ENCODE data around the gene PAK1. TPM values are rescaled to one million over a fixed set of nuclear protein-coding genes. Genes with fewer than 3 reads are reported as not detected.
A peak's percentile ranks its signal among the peaks of the same experiment; 100 is the strongest.

Gene PAK1
- total and polyA plus RNA-seq, 10 of the 15 experiments (the other 5 are each of a cell fraction or from before 2014, with no cell fraction given) = 43.8 to 321 (median 110) TPM

DNA sequence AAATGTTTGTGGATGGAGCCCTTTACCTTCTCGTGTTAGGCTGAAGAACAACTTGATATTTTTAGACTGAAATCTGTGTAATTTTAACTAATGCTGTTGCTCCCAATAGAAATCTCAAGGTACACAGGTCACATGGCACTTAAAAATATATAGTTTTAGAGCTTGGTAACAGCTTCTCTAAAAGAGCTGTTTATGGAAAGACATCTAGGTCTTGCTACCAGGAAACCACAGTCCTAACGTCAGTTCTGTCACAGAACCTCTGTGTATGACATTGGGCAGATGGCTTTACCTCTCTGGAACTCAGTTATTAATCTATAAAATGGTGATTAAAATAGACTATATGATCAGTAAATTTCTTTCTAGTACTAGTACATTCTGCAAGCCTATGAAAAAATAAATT is 35.4 kb downstream of the PAK1 start (continued):
- TF ChIP-seq, protein P1, sequence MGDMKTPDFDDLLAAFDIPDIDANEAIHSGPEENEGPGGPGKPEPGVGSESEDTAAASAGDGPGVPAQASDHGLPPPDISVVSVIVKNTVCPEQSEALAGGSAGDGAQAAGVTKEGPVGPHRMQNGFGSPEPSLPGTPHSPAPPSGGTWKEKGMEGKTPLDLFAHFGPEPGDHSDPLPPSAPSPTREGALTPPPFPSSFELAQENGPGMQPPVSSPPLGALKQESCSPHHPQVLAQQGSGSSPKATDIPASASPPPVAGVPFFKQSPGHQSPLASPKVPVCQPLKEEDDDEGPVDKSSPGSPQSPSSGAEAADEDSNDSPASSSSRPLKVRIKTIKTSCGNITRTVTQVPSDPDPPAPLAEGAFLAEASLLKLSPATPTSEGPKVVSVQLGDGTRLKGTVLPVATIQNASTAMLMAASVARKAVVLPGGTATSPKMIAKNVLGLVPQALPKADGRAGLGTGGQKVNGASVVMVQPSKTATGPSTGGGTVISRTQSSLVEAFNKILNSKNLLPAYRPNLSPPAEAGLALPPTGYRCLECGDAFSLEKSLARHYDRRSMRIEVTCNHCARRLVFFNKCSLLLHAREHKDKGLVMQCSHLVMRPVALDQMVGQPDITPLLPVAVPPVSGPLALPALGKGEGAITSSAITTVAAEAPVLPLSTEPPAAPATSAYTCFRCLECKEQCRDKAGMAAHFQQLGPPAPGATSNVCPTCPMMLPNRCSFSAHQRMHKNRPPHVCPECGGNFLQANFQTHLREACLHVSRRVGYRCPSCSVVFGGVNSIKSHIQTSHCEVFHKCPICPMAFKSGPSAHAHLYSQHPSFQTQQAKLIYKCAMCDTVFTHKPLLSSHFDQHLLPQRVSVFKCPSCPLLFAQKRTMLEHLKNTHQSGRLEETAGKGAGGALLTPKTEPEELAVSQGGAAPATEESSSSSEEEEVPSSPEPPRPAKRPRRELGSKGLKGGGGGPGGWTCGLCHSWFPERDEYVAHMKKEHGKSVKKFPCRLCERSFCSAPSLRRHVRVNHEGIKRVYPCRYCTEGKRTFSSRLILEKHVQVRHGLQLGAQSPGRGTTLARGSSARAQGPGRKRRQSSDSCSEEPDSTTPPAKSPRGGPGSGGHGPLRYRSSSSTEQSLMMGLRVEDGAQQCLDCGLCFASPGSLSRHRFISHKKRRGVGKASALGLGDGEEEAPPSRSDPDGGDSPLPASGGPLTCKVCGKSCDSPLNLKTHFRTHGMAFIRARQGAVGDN (IDR thresholded peaks at IDR 0.05) = peak; percentile 52; the same call in 1 of the 2 replicates
- 0 out of 2 replicates have a peak, but pooled peaks have one; percentile 28 for TF ChIP-seq CREB1 (IDR thresholded peaks at IDR 0.05; ENCODE audit: low read depth)

DNA sequence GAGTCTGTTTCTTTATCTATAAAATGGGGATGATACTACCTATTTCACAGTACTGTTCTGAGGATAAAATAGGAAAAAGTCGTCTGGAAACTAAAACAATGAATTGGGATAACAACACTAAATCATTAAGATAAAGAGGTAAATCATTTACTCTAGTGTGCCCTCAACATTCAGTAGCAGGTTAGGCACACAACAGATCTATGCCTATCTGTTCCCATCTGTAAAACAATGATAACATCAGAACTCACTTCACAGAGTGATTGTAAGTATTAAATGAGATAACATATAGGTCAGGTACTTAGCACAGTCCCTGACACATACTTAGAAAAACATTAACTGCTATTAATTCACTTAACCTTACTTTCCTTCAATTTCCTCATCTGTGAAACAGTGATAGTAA is 36.9 kb downstream of the PAK1 start:
- Histone ChIP-seq H3K4me1 (ENCODE audit: control insufficient read depth, insufficient read depth, low read length) (peaks cover 39% of the 10 kb centered on the region), H3K36me3 (ENCODE audit: control insufficient read depth in 2 of 2, insufficient read depth in 2 of 2, low read length in 1 of 2) (no peaks in the 10 kb centered on the region; a peak in 1 of 4 replicates), H3K79me2 (ENCODE audit: control insufficient read depth, insufficient read depth, low read length) (peaks cover 70% of the 10 kb centered on the region), H3K9ac (ENCODE audit: control insufficient read depth, insufficient read depth, low read length) (no peak overlapping the region), H3K9me3 (replicated peaks; ENCODE audit: control insufficient read depth, insufficient read depth, low read length) (no peaks in the 10 kb centered on the region), H3K4me3 (no peak overlapping the region), H3K4me2 (ENCODE audit: control insufficient read depth, insufficient read depth) (no peak overlapping the region; the same call in 1 of the 2 replicates), H4K20me1 (ENCODE audit: control insufficient read depth, insufficient read depth) (no peaks in the 10 kb centered on the region), H2AFZ (ENCODE audit: control insufficient read depth, low read depth, low read length) (no peak overlapping the region), H3K27me3 (replicated peaks in 1 of 2; ENCODE audit: control insufficient read depth in 2 of 2, insufficient read depth in 2 of 2, low read length in 1 of 2) (no peaks in the 10 kb centered on the region), H3K27ac (ENCODE audit: control insufficient read depth, insufficient read depth) (peak overlapping the region; percentile 35; the same call in 1 of the 2 replicates)
- TF ChIP-seq, protein P2, sequence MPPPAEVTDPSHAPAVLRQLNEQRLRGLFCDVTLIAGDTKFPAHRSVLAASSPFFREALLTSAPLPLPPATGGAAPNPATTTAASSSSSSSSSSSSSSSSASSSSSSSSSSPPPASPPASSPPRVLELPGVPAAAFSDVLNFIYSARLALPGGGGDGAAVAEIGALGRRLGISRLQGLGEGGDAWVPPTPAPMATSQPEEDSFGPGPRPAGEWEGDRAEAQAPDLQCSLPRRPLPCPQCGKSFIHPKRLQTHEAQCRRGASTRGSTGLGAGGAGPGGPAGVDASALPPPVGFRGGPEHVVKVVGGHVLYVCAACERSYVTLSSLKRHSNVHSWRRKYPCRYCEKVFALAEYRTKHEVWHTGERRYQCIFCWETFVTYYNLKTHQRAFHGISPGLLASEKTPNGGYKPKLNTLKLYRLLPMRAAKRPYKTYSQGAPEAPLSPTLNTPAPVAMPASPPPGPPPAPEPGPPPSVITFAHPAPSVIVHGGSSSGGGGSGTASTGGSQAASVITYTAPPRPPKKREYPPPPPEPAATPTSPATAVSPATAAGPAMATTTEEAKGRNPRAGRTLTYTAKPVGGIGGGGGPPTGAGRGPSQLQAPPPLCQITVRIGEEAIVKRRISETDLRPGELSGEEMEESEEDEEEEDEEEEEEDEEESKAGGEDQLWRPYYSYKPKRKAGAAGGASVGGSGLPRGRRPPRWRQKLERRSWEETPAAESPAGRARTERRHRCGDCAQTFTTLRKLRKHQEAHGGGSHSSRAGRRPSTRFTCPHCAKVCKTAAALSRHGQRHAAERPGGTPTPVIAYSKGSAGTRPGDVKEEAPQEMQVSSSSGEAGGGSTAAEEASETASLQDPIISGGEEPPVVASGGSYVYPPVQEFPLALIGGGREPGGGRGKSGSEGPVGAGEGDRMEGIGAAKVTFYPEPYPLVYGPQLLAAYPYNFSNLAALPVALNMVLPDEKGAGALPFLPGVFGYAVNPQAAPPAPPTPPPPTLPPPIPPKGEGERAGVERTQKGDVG (CRISPR knock-in tag; IDR thresholded peaks at IDR 0.05) = no peak
- TF ChIP-seq RB1 (IDR thresholded peaks at IDR 0.05; ENCODE audit: borderline replicate concordance) = no peak
- no peak for TF ChIP-seq SP1 (IDR thresholded peaks at IDR 0.05; ENCODE audit: low read depth, low read length)
- TF ChIP-seq CBX3 (IDR thresholded peaks at IDR 0.05; ENCODE audit: borderline replicate concordance, low read depth) = no peak
- no peak for TF ChIP-seq NFXL1 (IDR thresholded peaks at IDR 0.05; ENCODE audit: borderline replicate concordance)
- TF ChIP-seq FOS (IDR thresholded peaks at IDR 0.05; ENCODE audit: borderline replicate concordance, extremely low read depth, insufficient read length) = no peak
- DNase-seq (ENCODE audit: low read depth, low spot score) = no peak
- ChIA-PET CTCF (interaction anchor here (1.1 to 3.3 kb wide), 7 partner anchors 9 to 111 kb away, joined by 3 to 18 read pairs (median 5); no protein-coding TSS in a partner anchor), POLR2A (interaction anchor here (1.8 to 3.2 kb wide), 3 partner anchors 10 to 26 kb away, joined by 4 to 33 read pairs (median 15); no protein-coding TSS in a partner anchor), RAD21 (ENCODE audit: unreplicated experiment) (interaction anchor here (1.0 to 3.4 kb wide), 5 partner anchors 10 to 34 kb away, joined by 4 to 38 read pairs (median 16); no protein-coding TSS in a partner anchor), SMC1A (ENCODE audit: uncharacterized antibody, unreplicated experiment) (interaction anchor here (1.7 to 3.3 kb wide), 4 partner anchors 11 to 34 kb away, joined by 4 to 51 read pairs (median 18); no protein-coding TSS in a partner anchor)
- in situ Hi-C loops (cut with MboI) = no loop called here
- BruUV-seq (replicated peaks) = no TSS peak
- 0% methylated on average over 1 of the region's 1 CpG for WGBS (ENCODE audit: insufficient coverage, insufficient replicate concordance, low lambda C conversion rate, missing lambda C conversion rate)
- no peak for FAIRE-seq
- ATAC-seq = peak; percentile 10; the same call in 1 of the 3 replicates
- intact Hi-C loops (cut with micrococcal nuclease; ENCODE audit: unreplicated experiment) = no loop called here

Measured in GM12878 (cell line).